GM23248 (cell line): ENCODE measurements around the gene LZTFL1. TPM values are rescaled to one million over a fixed set of nuclear protein-coding genes. Genes with fewer than 3 reads are reported as not detected.

Source experiments
- DNase-seq: peaks from one replicate; pipeline ENCODE4 v3.0.0-alpha.2; 2015
- H2AFZ ChIP-seq: fragments of 200-600 bp; sonication (generic); 2 replicates; pipeline ENCODE4 v1.6.1; 2016; ENCODE audit warnings: antibody characterized with exemption
- H3F3A ChIP-seq: fragments of 200-600 bp; sonication (generic); 2 replicates; pipeline ENCODE4 v1.6.1; 2016; ENCODE audit warnings: mild to moderate bottlenecking, antibody characterized with exemption, mixed run types; ENCODE audit not compliant: insufficient read depth
- H3K27ac ChIP-seq: fragments of 200-600 bp; sonication (generic); 2 replicates; pipeline ENCODE4 v1.5.1; 2016; ENCODE audit warnings: mild to moderate bottlenecking
- H3K27me3 ChIP-seq: fragments of 200-600 bp; sonication (generic); replicated peaks from 2 replicates; pipeline ENCODE4 v1.6.1; 2016; ENCODE audit warnings: mild to moderate bottlenecking; ENCODE audit not compliant: insufficient read depth
- H3K36me3 ChIP-seq: fragments of 200-600 bp; sonication (generic); 2 replicates; pipeline ENCODE4 v1.6.1; 2016; ENCODE audit warnings: low read depth, mild to moderate bottlenecking
- H3K4me1 ChIP-seq: fragments of 200-600 bp; sonication (generic); 2 replicates; pipeline ENCODE4 v1.6.1; 2016; ENCODE audit warnings: mild to moderate bottlenecking; ENCODE audit not compliant: insufficient read depth
- H3K4me2 ChIP-seq: fragments of 200-600 bp; sonication (generic); one replicate; pipeline ENCODE4 v1.6.1; 2016; ENCODE audit warnings: mild to moderate bottlenecking; ENCODE audit not compliant: unreplicated experiment
- H3K4me3 ChIP-seq: fragments of 200-600 bp; sonication (generic); 2 replicates; pipeline ENCODE4 v1.5.1; 2016; ENCODE audit warnings: mild to moderate bottlenecking
- H3K79me2 ChIP-seq: fragments of 200-600 bp; sonication (generic); 2 replicates; pipeline ENCODE4 v1.6.1; 2016; ENCODE audit warnings: mild to moderate bottlenecking; ENCODE audit not compliant: insufficient read depth
- H3K9ac ChIP-seq: fragments of 200-600 bp; sonication (generic); 2 replicates; pipeline ENCODE4 v1.6.1; 2016; ENCODE audit warnings: mild to moderate bottlenecking
- H3K9me2 ChIP-seq: fragments of 200-600 bp; sonication (generic); 2 replicates; pipeline ENCODE4 v1.6.1; 2016; ENCODE audit warnings: mixed run types, mild to moderate bottlenecking, moderate library complexity; ENCODE audit not compliant: insufficient read depth
- H3K9me3 ChIP-seq: fragments of 200-600 bp; sonication (generic); one replicate; pipeline ENCODE4 v1.6.1; 2017; ENCODE audit warnings: low read depth
- H4K20me1 ChIP-seq: fragments of 200-600 bp; sonication (generic); 2 replicates; pipeline ENCODE4 v1.6.0; 2016; ENCODE audit not compliant: insufficient read depth
- EZH2 ChIP-seq: fragments of 200-600 bp; sonication (generic); IDR thresholded peaks from 2 replicates; pipeline ENCODE4 v1.6.1; 2018; ENCODE audit warnings: antibody characterized with exemption, mild to moderate bottlenecking; ENCODE audit not compliant: insufficient read depth, poor library complexity, severe bottlenecking
- EZH2phosphoT487 ChIP-seq: fragments of 200-600 bp; sonication (generic); IDR thresholded peaks from 2 replicates; pipeline ENCODE4 v1.6.1; 2018; ENCODE audit warnings: antibody characterized with exemption, moderate library complexity, mild to moderate bottlenecking, low read depth; ENCODE audit not compliant: insufficient read depth
- WGBS, 2 experiments: methylation state at CpG; one replicate each; pipeline ENCODE4 v1.1.6; 2015 to 2017; ENCODE audit warnings: low lambda C conversion rate in 2 of 2, low coverage in 1 of 2; ENCODE audit errors: missing lambda C conversion rate in 2 of 2; 5-methylcytosine and 5-hydroxymethylcytosine counted together
- in situ Hi-C: fragments of 300-500 bp; cut with MboI; formaldehyde crosslinking; loops from 2 replicates; pipeline ENCODE4 v1.15.0; 2020
- polyA plus RNA-seq: library from polyadenylated mRNA; unstranded; fragments of >200 nt; fragmentation: Nextera tagmentation; extraction: Ambion mirVana; gene quantifications from 2 replicates; pipeline ENCODE4 v1.2.1, GENCODE V29; 2016
- total RNA-seq: library from RNA; depleted of rRNA; stranded (reverse); fragments of >200 nt; shearing (Covaris generic); gene quantifications from 2 replicates; pipeline ENCODE4 v1.2.3, GENCODE V29; 2014

The LZTFL1 gene
- total and polyA plus RNA-seq, 2 experiments from 2014 or later: 15.1 to 18.3 TPM

DNA sequence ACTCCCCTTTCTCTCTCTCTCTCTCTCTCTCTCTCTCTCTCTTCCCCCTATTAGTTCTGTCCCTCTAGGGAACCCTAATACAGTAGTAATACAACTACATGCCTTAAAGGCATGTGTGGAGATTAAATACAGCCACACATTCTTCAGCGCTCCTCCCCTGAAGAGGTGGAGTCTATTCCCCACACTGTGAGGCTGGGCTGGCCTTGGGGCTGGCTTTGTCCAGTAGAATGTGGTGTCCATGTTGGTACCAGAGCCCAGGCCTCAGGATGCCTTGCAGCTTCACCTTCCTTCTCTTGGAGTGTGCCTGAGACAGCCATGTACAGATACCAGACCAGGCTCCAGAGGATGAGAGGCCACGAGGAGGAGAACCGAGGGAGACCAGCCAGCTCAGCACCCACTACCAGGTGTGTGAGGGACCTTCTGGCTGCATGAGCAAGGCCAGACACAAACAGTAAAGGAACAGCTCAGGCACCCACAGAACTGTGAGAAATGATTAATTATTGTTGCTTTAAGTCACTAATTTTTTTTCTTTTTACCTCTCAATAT is 56.2 kb downstream of the LZTFL1 start:
- DNase-seq: no peak
- no peak overlapping the region for H3K4me3 ChIP-seq
- H3K9ac ChIP-seq: no peak overlapping the region
- H4K20me1 ChIP-seq: no peaks in the 10 kb centered on the region
- no peaks in the 10 kb centered on the region for H3K79me2 ChIP-seq
- H2AFZ ChIP-seq: no peak overlapping the region
- H3K27me3 ChIP-seq: peaks cover 37% of the 10 kb centered on the region
- no peaks in the 10 kb centered on the region for H3K9me2 ChIP-seq
- H3K36me3 ChIP-seq: no peaks in the 10 kb centered on the region
- TF ChIP-seq EZH2: no peak
- no peak for TF ChIP-seq EZH2phosphoT487
- H3K9me3 ChIP-seq: no peaks in the 10 kb centered on the region
- no peak overlapping the region for H3K27ac ChIP-seq
- WGBS, 2 experiments: 20 to 30% methylated on average over 3 of the region's 3 CpGs
- no peaks in the 10 kb centered on the region for H3K4me1 ChIP-seq
- in situ Hi-C loops: no loop called here
- H3F3A ChIP-seq: no peaks in the 10 kb centered on the region
- no peak overlapping the region for H3K4me2 ChIP-seq

DNA sequence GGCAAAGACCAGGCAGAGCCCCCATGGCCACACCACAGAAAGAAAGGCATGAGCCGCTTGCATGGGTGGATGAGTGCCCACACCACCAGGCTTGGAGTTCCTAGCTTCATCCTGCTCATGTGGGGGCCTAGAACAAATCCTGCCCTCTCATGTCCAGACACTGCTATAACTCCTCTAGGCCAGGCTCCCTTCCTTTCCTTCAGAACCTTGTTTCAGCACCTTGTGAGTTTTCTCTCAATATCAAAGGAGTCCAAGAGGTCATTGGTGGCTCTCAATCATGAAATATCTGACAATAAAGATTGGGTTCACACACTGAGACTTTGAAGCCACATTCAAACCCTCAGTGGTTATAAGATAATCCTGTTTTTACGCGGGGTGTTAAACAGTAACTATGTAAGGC is 58.3 kb downstream of the LZTFL1 start:
- no peak overlapping the region for H3K4me2 ChIP-seq
- no peak overlapping the region for H3K9ac ChIP-seq
- no peaks in the 10 kb centered on the region for H3K79me2 ChIP-seq
- H3F3A ChIP-seq: no peaks in the 10 kb centered on the region
- H3K36me3 ChIP-seq: no peaks in the 10 kb centered on the region
- H3K9me2 ChIP-seq: no peaks in the 10 kb centered on the region
- DNase-seq: no peak
- no peak overlapping the region for H2AFZ ChIP-seq
- in situ Hi-C loops: no loop called here
- H3K27ac ChIP-seq: no peak overlapping the region
- whole genome bisulfite sequencing, 2 experiments: 82 to 87% methylated on average over 3 of the region's 3 CpGs
- no peaks in the 10 kb centered on the region for H3K9me3 ChIP-seq
- H4K20me1 ChIP-seq: no peaks in the 10 kb centered on the region
- H3K4me1 ChIP-seq: no peaks in the 10 kb centered on the region
- peaks cover 31% of the 10 kb centered on the region for H3K27me3 ChIP-seq
- H3K4me3 ChIP-seq: no peak overlapping the region
- TF ChIP-seq EZH2phosphoT487 (no peak), EZH2 (no peak)

DNA sequence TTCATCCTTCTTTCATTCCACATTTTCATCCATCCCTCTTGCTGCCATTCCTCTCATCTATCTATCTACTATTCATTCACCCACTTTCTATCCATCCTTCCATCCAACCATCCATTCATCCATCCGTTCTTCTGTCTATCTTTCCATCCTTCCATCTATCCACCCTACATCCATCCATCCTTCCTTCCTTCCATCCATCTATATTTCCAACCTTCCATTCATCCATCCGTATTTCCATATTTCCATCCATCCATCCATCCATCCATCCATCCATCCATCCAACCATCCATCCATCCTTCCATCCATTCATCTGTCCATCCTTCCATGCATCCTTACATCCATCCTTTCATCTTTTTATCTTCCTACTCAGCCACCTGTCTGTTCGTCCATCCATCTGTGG is 59.5 kb downstream of the LZTFL1 start:
- no peak overlapping the region for H3K4me3 ChIP-seq
- DNase-seq: no peak
- H3K9ac ChIP-seq: no peak overlapping the region
- no peaks in the 10 kb centered on the region for H3K4me1 ChIP-seq
- H3K79me2 ChIP-seq: no peaks in the 10 kb centered on the region
- H3K9me2 ChIP-seq: no peaks in the 10 kb centered on the region
- no peaks in the 10 kb centered on the region for H4K20me1 ChIP-seq
- H3K36me3 ChIP-seq: no peaks in the 10 kb centered on the region
- TF ChIP-seq EZH2: no peak
- no peak for TF ChIP-seq EZH2phosphoT487
- no peaks in the 10 kb centered on the region for H3K9me3 ChIP-seq
- H3K4me2 ChIP-seq: no peak overlapping the region
- peaks cover 26% of the 10 kb centered on the region for H3K27me3 ChIP-seq
- H3K27ac ChIP-seq: no peak overlapping the region
- no peaks in the 10 kb centered on the region for H3F3A ChIP-seq
- WGBS, 2 experiments: 39 to 51% methylated on average over 3 of the region's 3 CpGs
- no peak overlapping the region for H2AFZ ChIP-seq
- in situ Hi-C loops: no loop called here

DNA sequence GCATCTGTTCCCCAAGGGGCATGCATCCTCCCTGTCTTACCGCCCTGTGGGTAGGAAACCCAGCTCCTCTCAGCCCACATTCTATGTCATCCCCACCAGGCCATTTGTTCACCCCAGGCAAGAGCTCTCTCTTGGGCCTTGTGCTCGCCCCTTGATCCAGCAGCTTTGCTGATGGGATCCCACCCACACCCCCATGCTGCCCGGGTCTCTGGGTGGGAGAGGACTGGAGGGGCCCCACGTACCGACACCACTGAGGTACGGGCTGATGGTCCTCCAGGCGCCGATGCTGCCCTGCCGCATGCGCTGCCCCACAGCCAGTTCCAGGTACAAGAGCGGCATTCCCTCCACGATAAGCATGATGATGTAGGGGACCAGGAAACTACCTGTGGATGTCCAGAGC is 60.1 kb downstream of the LZTFL1 start:
- H4K20me1 ChIP-seq: no peaks in the 10 kb centered on the region
- H3K79me2 ChIP-seq: no peaks in the 10 kb centered on the region
- no peak overlapping the region for H3K4me2 ChIP-seq
- H3K36me3 ChIP-seq: no peaks in the 10 kb centered on the region
- TF ChIP-seq EZH2: no peak
- TF ChIP-seq EZH2phosphoT487: no peak
- H3K27me3 ChIP-seq: peaks cover 26% of the 10 kb centered on the region
- H3K4me1 ChIP-seq: no peaks in the 10 kb centered on the region
- H3K27ac ChIP-seq: no peak overlapping the region
- in situ Hi-C loops: no loop called here
- no peak overlapping the region for H2AFZ ChIP-seq
- no peak for DNase-seq
- H3K4me3 ChIP-seq: no peak overlapping the region
- no peaks in the 10 kb centered on the region for H3F3A ChIP-seq
- 65 to 67% methylated on average over 10 to 12 of the region's 12 CpGs for WGBS, 2 experiments
- no peaks in the 10 kb centered on the region for H3K9me2 ChIP-seq
- H3K9ac ChIP-seq: no peak overlapping the region
- H3K9me3 ChIP-seq: no peaks in the 10 kb centered on the region

DNA sequence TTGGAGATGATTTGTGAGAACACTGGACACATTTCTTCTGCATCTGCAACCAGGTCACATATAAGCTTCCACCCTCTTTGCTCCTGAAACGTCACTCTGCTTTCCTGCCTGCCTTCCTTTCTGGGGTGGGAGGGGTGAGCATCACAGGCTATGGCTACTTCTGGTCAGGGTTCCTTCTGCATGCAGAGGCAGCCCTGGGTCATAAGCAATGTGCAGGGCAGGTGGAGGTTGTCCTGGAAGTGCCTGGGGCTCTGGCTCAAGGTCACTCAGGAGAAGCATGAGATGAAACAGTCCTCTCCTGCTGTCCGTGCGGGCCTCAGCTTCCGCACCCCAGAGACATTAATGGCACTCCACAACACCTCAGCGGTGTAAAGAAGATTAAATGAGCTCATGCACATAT is 60.6 kb downstream of the LZTFL1 start:
- TF ChIP-seq EZH2phosphoT487: no peak
- no peak for TF ChIP-seq EZH2
- in situ Hi-C loops: no loop called here
- H3K27me3 ChIP-seq: peaks cover 23% of the 10 kb centered on the region

More for the DNA sequence above, 60.6 kb downstream of the LZTFL1 start:
- Histone ChIP-seq H3K4me2 (no peak overlapping the region), H3K4me1 (no peaks in the 10 kb centered on the region), H3K9ac (no peak overlapping the region), H3K27ac (no peak overlapping the region), H3K9me2 (no peaks in the 10 kb centered on the region), H3K36me3 (no peaks in the 10 kb centered on the region), H4K20me1 (no peaks in the 10 kb centered on the region), H2AFZ (no peak overlapping the region), H3F3A (no peaks in the 10 kb centered on the region), H3K79me2 (no peaks in the 10 kb centered on the region), H3K4me3 (no peak overlapping the region), H3K9me3 (no peaks in the 10 kb centered on the region)
- no peak for DNase-seq
- WGBS, 2 experiments: 47 to 52% methylated on average over 5 of the region's 5 CpGs
